ENCODE data around the gene SLC39A6.

GRCh38 chr18:36114738-36115137 lies 14.4 kb downstream of the SLC39A6 start:
- TF ChIP-seq FOXM1 (IDR thresholded peaks at IDR 0.05; ENCODE audit: low read depth) (no peak), TAF1 (IDR thresholded peaks at IDR 0.05; ENCODE audit: borderline replicate concordance, low read depth, low read length) (no peak), USF2 (IDR thresholded peaks at IDR 0.05; ENCODE audit: borderline replicate concordance, low read depth, low read length) (no peak), POLR2AphosphoS5 (IDR thresholded peaks at IDR 0.05; ENCODE audit: low read depth, low read length) (no peak)
- TF ChIP-seq, protein P1, sequence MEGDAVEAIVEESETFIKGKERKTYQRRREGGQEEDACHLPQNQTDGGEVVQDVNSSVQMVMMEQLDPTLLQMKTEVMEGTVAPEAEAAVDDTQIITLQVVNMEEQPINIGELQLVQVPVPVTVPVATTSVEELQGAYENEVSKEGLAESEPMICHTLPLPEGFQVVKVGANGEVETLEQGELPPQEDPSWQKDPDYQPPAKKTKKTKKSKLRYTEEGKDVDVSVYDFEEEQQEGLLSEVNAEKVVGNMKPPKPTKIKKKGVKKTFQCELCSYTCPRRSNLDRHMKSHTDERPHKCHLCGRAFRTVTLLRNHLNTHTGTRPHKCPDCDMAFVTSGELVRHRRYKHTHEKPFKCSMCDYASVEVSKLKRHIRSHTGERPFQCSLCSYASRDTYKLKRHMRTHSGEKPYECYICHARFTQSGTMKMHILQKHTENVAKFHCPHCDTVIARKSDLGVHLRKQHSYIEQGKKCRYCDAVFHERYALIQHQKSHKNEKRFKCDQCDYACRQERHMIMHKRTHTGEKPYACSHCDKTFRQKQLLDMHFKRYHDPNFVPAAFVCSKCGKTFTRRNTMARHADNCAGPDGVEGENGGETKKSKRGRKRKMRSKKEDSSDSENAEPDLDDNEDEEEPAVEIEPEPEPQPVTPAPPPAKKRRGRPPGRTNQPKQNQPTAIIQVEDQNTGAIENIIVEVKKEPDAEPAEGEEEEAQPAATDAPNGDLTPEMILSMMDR (IDR thresholded peaks at IDR 0.05) = no peak

All from SK-N-SH (cell line).